GM13977 (cell line): ENCODE data around the gene YIPF2.

Source experiments
- DNase-seq: peaks from one replicate; pipeline ENCODE4 v3.0.0; 2012; ENCODE audit warnings: low spot score
- in situ Hi-C: fragments of 300-500 bp; cut with MboI; formaldehyde crosslinking; loops from one replicate; pipeline ENCODE4 v1.12.0; 2022; ENCODE audit warnings: low sequenced_read_pairs, low pct_unique_long_range_greater_than_20kb, mixed read lengths, inconsistent platforms; ENCODE audit not compliant: unreplicated experiment
- TF ChIP-seq, protein P1 (sequence below): IDR thresholded peaks from 2 replicates; pipeline ENCODE4 v1.5.1; 2012; ENCODE audit warnings: mild to moderate bottlenecking, control low read depth; ENCODE audit not compliant: insufficient read depth; ENCODE audit errors: extremely low read depth, missing control alignments

The YIPF2 gene

GRCh38 chr19:10876459-10877240 is 51.8 kb downstream of the YIPF2 start:
- TF ChIP-seq, protein P1, sequence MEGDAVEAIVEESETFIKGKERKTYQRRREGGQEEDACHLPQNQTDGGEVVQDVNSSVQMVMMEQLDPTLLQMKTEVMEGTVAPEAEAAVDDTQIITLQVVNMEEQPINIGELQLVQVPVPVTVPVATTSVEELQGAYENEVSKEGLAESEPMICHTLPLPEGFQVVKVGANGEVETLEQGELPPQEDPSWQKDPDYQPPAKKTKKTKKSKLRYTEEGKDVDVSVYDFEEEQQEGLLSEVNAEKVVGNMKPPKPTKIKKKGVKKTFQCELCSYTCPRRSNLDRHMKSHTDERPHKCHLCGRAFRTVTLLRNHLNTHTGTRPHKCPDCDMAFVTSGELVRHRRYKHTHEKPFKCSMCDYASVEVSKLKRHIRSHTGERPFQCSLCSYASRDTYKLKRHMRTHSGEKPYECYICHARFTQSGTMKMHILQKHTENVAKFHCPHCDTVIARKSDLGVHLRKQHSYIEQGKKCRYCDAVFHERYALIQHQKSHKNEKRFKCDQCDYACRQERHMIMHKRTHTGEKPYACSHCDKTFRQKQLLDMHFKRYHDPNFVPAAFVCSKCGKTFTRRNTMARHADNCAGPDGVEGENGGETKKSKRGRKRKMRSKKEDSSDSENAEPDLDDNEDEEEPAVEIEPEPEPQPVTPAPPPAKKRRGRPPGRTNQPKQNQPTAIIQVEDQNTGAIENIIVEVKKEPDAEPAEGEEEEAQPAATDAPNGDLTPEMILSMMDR, result no peak
- peak; percentile 77 for DNase-seq
- in situ Hi-C loops, result no loop called here

- TF ChIP-seq, protein P1, result no peak
- in situ Hi-C loops, result no loop called here
- no peak for DNase-seq
Measured at GRCh38 chr19:10874024-10874423, 54.4 kb downstream of the YIPF2 start.

DNA sequence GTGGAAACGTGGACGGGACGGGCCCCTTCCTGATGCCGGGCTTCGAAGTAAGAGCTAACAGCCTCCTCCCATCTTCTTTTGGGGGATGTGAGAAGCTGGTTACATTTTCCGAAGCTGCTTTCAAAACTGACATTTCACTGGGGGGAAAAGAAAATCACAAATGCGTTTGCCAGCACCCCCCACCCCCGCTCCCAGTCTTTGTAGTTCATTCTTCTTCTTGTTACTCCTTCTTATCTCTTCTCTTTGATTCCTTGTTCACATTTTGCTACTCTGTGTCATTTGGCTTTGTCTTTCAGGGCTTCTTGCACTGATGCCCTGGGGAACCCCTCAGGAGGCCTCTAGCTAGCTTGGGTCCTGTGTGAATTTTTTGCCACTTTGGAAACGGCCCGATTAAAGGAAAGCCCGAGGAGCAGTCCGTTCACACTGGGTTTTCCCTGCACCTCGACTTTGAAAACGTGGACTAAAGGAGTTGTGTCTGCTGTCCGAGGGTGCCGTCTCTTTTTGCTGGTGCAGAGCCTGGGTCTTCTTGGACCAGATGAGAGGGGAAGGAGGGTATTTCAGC is 55.8 kb downstream of the YIPF2 start:
- DNase-seq, result no peak
- TF ChIP-seq, protein P1, result no peak
- in situ Hi-C loops, result no loop called here
